D341Med (cell line): ENCODE data around the gene TTBK2.
"Not testable (repeated sequence)": the region's sequence is repeated elsewhere in the genome, so short reads cannot be mapped to it uniquely, and the experiment has no call there.

Experiments
- DNase-seq: peaks from one replicate; pipeline ENCODE4 v3.0.0; 2012; ENCODE audit warnings: low spot score

TTBK2 gene

DNA sequence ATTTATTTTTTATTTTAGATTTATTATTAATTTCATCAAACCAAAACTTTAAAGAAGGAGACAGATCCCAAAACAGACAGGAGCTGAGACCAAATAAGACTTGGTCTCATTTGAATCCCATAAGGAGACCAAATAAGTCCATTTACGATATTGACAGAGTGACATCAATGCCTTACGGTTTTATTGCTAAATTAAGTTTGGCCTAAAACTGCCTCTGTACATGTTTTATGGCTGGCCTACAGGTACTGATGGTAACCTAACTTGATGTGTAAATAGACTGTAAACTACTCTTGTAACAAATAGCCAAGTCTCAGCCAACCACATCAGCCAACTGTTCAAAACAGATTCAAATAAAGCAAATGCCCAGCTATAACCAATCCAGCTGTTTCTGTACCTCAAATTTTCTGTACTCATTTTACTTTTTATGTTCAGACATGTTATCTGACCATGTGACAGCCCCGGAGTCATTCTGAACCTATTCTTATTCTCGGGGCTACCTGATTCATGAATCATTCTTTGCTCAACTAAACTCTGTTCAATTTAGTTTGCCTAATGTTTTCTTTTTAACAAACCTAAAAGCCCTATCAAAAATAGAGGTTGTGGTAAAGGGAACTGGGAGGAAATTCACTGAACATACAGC, 94.2 kb downstream of the TTBK2 start:
- no peak for DNase-seq

DNA sequence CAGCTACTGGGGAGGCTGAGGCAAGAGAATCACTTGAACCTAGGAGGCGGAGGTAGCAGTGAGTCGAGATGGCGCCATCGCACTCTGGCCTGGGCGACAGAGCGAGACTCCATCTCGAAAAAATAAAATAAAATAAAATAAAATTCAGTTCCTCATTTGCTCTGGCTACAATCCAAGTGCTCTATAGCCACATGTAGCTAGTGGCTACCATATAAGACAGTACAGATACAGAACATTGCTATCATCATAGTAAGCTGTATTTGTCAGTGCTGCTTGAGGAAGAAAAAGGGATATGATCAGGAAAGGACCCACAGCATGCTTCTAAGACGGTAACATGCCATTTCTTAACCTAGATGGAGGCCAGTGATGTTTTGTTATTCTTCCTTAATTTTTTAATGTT, 95.0 kb downstream of the TTBK2 start:
- DNase-seq = no peak

DNA sequence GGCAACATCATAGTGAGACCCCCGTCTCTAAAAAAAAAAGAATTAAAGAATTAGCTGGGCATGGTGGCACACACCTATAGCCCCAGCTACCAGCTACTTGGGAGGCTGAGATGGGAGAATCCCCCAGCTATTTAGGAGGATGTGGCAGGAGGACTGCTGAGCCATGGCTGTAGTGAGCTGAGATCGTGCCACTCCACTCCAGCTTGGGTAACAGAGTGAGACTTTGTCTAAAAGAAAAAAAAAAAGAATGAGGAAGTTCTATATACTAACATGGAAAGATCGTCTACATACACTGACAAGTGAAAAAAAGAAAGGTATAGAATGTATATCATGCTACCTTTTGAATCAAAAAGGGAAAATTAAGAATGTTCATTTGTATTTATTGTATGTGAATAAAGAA, 99.8 kb downstream of the TTBK2 start:
- no peak for DNase-seq

DNA sequence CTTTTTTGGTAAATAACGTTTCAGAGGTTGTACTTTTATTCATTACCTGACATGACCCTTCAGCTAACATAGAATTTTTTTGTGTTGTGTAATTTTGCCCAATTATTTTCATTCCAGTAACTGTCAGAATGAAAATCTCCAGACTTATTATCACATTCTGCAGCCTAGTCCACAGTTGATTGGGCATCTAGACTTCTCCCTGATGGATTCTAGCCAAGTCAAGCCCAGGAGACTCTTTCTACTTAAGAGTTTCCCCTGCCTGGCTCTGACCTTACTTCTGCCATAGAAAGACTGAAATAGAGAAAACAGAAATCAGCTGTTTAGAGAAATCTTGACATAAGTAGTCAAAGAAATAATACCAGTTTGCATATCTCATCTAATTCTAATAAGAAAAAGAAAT, 100.8 kb downstream of the TTBK2 start:
- no peak for DNase-seq

DNA sequence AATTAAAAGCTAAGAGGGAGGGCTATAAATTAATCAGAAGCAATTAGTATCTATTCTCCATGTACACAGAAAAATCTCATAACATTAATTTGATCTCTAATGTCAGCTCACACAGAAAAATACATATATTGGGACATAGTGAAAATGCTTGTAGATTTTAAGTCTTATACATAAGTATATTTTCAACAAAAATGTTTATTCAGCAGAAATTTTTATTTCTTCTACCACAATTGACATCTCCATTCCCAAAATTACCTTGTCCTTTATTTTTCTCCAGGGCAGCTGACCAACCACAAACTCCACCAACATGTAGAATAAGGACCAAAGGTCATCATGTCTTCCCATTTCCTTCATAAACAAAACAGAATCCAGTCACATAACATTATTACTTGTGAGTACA, 109.1 kb downstream of the TTBK2 start:
- DNase-seq = no peak

DNA sequence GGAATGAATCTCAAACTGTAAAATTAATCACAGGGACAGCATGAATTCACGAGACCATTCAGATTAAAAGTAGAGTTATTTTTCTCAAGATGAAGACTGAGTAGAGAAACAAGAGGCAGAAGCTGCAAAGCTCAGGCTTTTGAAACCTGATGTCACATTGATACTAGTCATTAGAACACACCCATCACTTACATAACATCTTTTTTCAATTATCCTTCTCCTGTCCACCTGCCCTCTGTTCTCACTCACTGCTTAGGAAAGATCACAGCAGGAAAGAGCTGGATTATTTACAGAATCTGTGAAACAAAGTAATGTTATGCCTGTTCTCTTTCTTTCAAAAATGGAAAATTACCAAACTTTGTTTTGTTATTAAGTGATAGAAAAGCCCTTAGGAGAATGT, 111.7 kb downstream of the TTBK2 start:
- no peak for DNase-seq

DNA sequence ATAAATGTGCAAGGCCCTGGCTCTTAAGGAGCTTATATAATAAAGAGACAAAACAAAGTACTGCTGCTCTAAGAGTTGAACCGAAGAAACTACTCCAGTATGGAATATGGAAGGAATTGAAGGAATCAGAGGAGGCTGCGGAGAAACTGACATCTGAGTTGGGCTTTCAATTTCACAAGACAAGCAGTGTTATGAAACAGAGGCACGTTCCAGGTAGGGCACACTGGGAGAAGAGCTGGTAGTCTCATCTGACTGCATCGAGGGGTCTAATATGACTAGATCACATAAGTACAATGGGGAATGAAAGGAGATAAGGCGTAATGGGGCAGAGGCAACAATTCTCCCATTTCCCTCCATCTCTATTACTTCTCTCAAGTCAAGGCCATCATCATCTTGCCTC, 115.3 kb downstream of the TTBK2 start:
- DNase-seq = no peak

DNA sequence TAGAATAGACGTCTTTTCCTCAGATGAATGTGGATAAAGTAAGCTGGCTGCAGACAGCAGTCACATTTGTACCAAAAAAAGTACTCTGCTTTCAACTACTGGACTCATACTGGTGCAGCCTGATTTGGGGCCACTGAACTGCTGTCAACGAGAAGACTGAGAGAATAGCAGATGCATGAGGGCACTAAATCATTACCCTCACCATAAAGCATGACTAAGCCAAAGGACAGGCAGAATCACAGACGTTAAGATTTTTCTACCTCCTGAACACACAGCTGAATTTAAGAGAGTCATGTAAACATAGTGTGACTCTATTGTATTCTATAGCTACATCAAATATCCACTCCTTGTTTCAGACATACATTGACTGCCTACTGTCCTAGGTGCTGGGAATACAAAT, 115.8 kb downstream of the TTBK2 start:
- DNase-seq = no peak

DNA sequence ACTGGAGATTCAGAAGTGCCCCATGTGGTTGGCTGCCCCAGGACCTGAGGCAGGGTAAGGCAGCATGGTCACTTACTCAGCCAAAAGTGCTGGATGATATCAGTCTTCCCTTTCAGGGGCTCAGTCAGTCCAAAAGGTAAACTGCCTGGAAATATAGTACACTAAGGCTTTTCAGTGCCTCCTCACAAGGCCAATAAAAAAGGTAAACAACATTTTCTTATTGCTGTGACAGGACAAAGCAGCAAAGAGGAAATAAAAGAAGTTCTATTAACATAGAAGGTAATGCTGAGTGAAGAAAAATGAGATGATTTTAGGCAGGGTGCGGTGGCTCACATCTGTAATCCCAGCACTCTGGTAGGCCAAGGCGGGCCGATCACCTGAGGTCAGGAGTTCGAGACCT, 117.1 kb downstream of the TTBK2 start:
- DNase-seq = no peak

DNA sequence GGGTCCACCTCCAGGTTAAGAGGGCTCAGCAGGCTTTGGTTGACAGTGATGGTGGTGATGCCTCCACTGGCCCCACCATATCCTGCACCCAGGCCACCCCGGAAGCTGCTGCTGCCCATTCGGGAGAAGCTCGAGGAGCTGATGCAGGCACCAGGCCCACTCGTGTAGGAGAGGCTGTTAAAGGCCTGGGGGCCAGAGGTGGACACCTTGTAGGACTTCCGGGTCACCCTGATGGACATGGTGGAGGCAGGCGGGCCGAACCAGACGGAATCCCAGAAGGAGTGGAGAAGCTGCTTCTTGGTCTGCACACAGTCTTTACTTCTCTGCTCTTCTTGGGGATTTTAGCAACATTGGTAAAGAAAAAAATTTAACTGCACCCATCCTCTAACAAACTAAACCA, 118.4 kb downstream of the TTBK2 start:
- DNase-seq = no peak

DNA sequence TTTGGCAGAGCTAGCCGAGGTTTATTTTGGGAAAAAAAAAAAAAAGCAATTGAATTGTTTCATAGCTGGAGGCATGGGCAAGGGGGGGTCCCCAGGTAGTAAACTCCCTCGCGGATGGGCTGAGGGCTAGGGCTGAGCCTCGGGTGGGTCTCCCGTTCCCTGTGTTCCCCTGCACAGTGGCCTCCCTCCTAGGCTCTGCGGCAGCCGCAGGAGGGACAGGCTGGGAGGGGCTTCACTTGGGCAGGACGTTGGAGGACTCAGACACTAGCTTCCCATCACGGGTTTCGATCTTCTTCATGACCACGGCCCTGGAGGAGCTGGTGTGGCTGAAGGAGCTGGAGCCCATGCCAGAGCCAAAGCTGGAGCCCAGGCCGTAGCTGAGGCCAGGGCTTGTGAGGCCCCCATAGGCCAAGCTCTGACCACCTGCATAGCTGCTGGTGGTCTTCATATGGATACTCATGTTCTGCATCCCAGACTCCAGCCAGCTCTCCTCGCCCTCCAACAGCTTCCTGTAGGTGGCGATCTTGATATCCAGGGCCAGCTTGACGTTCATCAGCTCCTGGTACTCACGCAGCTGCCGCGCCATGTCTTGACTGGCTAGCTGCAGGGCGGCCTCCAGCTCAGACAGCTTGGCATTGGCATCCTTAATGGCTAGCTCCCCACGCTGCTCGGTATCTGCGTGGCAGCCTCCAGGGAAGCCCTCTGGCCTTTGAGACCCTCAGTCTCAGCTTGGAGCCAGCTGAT, 119.7 kb downstream of the TTBK2 start:
- DNase-seq = no peak

DNA sequence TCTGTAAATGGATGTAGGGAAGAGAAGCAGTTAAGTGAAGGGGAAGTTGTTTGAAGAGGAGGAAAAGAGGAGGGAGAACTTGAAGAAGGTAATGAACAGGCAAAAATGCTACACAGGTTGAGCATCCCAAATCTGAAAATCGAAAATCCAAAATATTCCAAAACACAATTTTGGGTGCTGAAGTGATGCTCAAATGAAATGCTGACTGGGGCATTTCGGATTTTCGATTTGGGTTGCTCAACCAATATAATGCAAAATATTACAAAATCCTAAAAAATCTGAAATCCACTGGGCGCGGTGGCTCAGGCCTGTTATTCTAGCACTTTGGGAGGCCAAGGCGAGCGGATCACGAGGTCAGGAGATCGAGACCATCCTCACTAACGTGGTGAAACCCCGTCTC, 121.8 kb downstream of the TTBK2 start:
- DNase-seq = no peak

DNA sequence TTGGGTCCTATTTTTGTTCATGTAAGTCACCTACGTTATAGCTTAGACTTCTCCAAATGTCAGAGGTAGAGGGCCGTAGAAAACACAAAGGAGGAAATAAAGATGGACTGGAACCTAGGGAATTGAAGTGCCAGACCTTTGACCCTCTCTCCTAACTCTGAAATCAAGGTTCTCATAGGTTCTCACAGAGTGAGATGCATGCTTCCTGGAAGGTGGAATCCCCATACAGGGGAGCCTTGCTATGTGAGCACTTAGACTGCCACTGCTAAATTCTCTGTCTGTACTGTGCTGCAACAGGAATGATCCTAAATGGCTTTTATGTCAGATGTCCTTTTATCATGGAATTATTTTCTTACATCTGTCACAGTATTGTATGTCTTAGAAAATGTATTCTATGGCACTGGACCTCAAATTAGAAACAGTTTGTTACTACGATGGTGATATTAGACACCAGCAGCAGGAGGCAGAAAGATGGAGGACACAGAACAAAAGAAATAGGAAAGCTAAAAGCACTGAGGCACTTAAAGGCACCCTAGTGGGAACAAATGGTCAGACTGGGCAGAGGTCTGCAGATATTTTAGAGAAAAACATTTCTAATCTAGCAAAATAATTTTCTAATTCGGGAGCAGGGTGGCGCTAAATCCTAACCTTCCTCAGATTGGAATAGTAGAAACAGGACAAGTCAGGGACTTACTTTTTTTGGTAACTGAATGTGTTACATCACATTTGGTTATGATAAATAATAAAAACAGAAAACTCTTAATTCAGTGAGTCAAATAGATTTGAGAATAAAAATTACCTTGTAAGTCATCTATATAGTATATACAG, 123.4 kb downstream of the TTBK2 start:
- DNase-seq = no peak

DNA sequence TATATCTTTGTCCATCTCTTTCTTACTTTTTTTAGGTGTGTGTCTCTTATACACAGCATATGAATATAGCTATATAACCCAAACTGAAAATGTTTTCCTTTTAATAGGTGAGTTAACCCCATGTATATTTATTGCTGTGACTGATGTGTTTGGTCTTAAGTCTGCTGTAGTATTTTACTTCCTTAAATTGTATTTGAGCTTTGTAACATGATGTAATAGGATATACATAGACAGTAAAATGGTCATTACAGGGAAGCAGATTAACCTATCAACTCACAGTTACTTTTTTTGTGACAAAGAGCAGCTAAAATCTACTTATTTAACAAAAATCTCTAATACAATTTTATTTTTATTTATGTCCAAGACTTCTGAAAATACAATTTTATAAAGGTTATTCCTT, 131.9 kb downstream of the TTBK2 start:
- no peak for DNase-seq

DNA sequence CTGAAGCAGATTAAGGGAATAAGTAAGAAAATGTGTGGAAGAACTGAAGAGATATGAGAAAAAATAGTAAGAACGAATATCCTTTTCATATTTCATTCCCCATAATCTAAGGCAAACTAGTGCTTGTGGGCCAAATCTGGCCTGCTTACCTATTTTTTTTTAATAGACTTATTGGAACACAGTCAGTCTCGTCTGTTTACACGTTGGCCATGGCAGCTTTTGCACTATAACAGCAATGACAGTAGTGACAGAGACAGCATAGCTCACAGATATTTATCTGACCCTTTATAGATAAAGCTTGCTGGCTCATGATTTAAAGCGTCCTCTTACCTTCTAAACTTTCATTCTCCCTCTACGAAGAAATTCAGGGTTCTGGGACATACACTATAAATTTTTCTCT, 133.6 kb downstream of the TTBK2 start:
- DNase-seq = no peak

DNA sequence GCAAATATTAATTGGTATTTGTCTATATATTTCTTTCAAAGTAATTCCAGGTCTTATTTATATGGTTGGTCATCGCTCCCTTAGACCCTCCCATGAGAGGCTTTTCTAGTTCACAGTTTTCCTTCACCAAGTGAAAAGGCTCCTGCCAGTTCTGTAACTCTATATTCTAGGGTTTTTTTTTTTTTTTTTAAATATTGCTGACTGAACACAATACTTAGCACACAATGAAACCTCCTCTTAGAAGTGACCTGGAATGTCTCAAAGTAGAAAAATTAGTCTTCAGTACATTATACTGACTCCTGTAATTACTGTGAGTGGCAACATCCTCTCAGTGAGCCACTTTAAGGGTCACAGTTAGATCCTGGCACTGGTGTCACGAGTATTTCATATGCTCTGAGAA, 135.0 kb downstream of the TTBK2 start:
- no peak for DNase-seq

DNA sequence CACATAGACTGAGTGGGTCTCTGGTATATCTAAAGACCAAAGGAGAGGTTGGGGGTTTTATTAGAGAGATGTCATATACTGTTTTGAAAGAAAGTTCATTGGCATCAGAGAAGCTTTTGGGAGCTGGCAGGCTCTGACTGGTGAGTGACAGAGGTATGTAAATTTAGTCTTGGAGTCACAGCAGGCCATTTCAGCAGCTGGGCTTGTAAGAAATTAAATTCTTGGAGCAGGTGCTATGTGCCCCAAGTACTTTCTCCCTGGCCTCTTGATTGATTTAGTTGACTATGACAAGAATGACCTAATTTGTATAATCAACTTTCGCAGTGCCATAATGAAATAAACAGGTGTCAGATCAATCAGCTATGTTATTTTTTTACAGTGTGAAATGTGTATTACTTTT, 135.9 kb downstream of the TTBK2 start:
- no peak for DNase-seq

DNA sequence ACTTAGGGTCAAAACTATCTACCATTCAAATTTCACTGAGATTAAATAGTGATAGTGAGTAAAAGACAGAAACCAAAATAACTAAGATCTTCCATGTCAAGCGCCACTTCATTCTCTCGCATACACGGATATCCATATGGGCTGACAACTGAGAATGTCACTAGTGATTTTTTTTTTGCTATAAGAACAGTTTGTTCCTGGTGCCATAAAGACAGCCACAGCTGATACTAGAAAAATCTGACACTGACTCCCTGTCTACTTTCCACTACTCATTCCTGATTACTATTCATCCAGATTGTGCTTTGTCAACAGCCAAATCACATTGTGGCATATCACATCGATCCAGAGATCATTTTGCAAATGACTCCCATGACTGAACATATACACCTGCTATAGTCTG, 137.9 kb downstream of the TTBK2 start:
- DNase-seq = no peak

DNA sequence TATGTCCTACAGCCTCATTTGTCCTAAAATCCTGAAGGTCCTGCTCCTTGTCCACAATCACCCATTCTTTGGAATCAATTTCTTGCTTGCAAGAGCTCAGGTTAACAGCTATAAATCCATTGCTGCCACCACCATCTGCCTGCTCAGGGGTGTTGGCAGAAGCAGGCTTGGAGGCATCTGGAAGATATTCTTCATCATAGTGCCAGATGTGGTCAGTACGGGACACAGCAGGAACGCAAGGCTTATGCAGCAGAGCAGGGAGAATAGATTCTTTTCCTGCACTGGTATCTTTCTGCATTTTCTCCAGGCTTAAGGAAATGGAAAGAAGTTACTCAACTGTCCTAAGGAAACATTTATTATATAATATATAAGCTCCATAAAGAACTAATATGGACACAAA, 145.2 kb downstream of the TTBK2 start:
- DNase-seq = no peak

DNA sequence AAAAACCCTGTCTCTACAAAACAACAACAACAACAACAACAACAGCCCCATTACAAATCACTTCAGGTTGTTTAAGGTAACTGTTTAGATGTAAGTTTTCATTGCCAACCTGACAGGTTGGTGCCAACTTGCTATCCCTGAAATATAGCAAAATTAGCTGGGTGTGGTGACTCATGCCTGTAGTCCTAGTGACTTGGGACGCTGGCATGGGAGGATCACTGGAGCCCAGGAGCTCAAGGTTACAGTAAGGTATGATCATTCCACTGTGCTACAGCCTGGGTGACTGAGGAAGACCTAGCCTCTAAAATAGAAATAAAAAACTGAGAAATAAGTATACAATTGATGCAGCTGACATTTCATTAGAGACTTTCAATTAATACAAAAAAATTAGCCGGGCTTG, 147.7 kb downstream of the TTBK2 start:
- no peak for DNase-seq

DNA sequence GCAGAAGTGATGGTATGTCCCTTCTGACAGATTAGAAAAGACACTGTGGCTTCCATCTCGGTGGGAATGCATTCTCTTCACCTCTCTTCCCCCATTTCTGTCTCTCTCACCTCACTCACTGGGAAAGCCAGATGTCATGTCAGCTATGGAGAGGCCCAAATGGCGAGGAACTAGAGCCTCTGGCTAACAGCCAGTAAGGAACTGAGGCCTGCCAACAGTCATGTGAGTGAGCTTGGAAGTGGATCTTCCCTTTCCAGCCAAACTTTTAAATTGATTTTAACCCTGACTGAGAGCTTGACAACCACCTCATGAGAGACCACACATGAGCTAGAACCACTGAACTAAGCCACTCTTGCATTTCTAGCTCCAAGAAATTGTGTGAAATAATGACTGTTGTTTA, 148.4 kb downstream of the TTBK2 start:
- DNase-seq = no peak

DNA sequence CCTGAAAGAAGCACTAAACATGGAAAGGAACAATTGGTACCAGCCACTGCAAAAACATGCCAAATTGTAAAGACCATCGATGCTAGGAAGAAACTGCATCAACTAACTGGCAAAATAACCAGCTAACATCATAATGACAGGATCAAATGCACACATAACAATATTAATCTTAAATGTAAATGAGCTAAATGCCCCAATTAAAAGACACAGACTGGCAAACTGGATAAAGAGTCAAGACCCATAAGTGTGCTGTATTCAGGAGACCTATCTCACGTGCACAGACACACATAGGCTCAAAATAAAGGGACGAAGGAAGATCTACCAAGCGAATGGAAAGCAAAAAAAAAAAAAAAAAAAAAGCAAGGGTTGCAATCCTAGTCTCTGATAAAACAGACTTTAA, 154.5 kb downstream of the TTBK2 start:
- DNase-seq = not testable (repeated sequence)

DNA sequence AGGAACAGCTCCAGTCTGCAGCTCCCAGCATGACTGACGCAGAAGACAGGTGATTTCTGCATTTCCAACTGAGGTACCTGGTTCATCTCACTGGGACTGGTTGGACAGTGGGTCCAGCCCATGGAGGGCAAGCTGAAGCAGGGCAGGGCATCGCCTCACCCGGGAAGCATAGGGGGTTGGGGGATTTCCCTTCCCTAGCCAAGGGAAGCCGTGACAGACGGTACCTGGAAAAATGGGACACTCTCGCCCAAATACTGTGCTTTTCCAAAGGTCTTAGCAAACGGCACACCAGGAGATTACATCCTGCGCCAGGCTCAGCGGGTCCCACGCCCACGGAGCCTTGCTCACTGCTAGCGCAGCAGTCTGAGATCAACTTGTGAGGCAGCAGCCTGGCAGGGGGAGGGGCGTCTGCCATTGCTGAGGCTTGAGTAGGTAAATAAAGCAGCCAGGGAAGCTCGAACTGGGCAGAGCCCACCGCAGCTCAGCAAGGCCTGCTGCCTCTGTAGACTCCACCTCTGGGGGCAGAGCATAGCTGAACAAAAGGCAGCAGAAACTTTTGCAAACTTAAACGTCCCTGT, 156.3 kb downstream of the TTBK2 start:
- DNase-seq = not testable (repeated sequence)
